ENCODE results near the gene CKAP2L. TPM values are rescaled to one million over a fixed set of nuclear protein-coding genes. Genes with fewer than 3 reads are reported as not detected.

The CKAP2L gene
- total and polyA plus RNA-seq, 10 of the 15 experiments (the other 5 are each of a cell fraction or from before 2014, with no cell fraction given), result 10.5 to 37.4 (median 20.2) TPM

DNA sequence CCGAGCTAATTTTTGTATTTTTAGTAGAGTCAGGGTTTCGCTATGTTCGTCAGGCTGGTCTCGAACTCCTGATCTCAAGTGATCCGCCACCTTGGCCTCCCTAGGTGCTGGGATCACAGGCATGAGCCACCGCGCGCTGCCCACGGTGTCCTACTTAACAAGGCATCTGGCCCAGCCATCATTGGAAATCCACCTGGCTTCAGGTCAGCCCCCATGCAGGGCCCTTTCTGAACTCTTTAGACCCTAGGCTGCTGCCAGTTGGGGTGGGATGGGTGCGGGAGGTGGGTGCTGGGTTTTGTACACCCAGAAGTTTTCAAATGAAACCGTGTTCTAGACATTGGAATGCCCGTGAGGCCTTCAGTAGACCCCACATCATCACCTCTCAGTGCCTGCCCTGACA lies 70.2 kb downstream of the CKAP2L start:
- RAD21 ChIA-PET (ENCODE audit: unreplicated experiment), result interaction anchor here (2.1 to 9.9 kb wide), 3 partner anchors 32 to 63 kb away, joined by 6 to 213 read pairs (median 140); no protein-coding TSS in a partner anchor
- DNase-seq (ENCODE audit: low read depth, low spot score) (no peak), FAIRE-seq (no peak), ATAC-seq (no peak)
- Histone ChIP-seq H2AFZ (ENCODE audit: control insufficient read depth, low read depth, low read length) (no peak overlapping the region), H3K9me3 (replicated peaks; ENCODE audit: control insufficient read depth, insufficient read depth, low read length) (no peaks in the 10 kb centered on the region), H4K20me1 (ENCODE audit: control insufficient read depth, insufficient read depth) (no peaks in the 10 kb centered on the region), H3K9ac (ENCODE audit: control insufficient read depth, insufficient read depth, low read length) (no peak overlapping the region), H3K79me2 (ENCODE audit: control insufficient read depth, insufficient read depth, low read length) (no peaks in the 10 kb centered on the region), H3K4me3 (no peak overlapping the region), H3K4me2 (ENCODE audit: control insufficient read depth, insufficient read depth) (no peak overlapping the region), H3K27ac (ENCODE audit: control insufficient read depth, insufficient read depth) (no peak overlapping the region), H3K4me1 (ENCODE audit: control insufficient read depth, insufficient read depth, low read length) (peaks cover 32% of the 10 kb centered on the region), H3K27me3 (replicated peaks in 1 of 2; ENCODE audit: control insufficient read depth in 2 of 2, insufficient read depth in 2 of 2, low read length in 1 of 2) (no peaks in the 10 kb centered on the region), H3K36me3 (ENCODE audit: control insufficient read depth in 2 of 2, insufficient read depth in 2 of 2, low read length in 1 of 2) (no peaks in the 10 kb centered on the region)
- no TSS peak for BruUV-seq (replicated peaks)
- SMC1A ChIA-PET (ENCODE audit: uncharacterized antibody, unreplicated experiment), result interaction anchor here (4.0 to 14.2 kb wide), 3 partner anchors 11 to 48 kb away, joined by 49 to 271 read pairs (median 84); partner anchors contain the start of gene SLC20A1
- TF ChIP-seq MYB (IDR thresholded peaks at IDR 0.05; ENCODE audit: borderline replicate concordance, low read depth, low read length) (no peak), SIX5 (IDR thresholded peaks at IDR 0.05; ENCODE audit: low read depth, low read length, severe bottlenecking) (no peak), KAT2A (conservative IDR thresholded peaks at IDR 0.05; ENCODE audit: control insufficient read depth, low read depth, low read length) (no peak), CHD1 (IDR thresholded peaks at IDR 0.05; ENCODE audit: low read depth, low read length) (no peak), NR2F1 (conservative IDR thresholded peaks at IDR 0.05) (no peak), WRNIP1 (IDR thresholded peaks at IDR 0.05; ENCODE audit: borderline replicate concordance, low read depth, low read length) (no peak), SUZ12 (IDR thresholded peaks at IDR 0.05; ENCODE audit: unreplicated experiment) (no peak), IRF4 (IDR thresholded peaks at IDR 0.05; ENCODE audit: low read depth, low read length) (no peak)
- TF ChIP-seq, protein P1, sequence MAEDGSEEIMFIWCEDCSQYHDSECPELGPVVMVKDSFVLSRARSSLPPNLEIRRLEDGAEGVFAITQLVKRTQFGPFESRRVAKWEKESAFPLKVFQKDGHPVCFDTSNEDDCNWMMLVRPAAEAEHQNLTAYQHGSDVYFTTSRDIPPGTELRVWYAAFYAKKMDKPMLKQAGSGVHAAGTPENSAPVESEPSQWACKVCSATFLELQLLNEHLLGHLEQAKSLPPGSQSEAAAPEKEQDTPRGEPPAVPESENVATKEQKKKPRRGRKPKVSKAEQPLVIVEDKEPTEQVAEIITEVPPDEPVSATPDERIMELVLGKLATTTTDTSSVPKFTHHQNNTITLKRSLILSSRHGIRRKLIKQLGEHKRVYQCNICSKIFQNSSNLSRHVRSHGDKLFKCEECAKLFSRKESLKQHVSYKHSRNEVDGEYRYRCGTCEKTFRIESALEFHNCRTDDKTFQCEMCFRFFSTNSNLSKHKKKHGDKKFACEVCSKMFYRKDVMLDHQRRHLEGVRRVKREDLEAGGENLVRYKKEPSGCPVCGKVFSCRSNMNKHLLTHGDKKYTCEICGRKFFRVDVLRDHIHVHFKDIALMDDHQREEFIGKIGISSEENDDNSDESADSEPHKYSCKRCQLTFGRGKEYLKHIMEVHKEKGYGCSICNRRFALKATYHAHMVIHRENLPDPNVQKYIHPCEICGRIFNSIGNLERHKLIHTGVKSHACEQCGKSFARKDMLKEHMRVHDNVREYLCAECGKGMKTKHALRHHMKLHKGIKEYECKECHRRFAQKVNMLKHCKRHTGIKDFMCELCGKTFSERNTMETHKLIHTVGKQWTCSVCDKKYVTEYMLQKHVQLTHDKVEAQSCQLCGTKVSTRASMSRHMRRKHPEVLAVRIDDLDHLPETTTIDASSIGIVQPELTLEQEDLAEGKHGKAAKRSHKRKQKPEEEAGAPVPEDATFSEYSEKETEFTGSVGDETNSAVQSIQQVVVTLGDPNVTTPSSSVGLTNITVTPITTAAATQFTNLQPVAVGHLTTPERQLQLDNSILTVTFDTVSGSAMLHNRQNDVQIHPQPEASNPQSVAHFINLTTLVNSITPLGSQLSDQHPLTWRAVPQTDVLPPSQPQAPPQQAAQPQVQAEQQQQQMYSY (CRISPR knock-in tag; IDR thresholded peaks at IDR 0.05), result no peak
- TF ChIP-seq, protein P2, sequence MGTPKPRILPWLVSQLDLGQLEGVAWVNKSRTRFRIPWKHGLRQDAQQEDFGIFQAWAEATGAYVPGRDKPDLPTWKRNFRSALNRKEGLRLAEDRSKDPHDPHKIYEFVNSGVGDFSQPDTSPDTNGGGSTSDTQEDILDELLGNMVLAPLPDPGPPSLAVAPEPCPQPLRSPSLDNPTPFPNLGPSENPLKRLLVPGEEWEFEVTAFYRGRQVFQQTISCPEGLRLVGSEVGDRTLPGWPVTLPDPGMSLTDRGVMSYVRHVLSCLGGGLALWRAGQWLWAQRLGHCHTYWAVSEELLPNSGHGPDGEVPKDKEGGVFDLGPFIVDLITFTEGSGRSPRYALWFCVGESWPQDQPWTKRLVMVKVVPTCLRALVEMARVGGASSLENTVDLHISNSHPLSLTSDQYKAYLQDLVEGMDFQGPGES (IDR thresholded peaks at IDR 0.05), result no peak
- in situ Hi-C loops (cut with MboI) (no loop called here), intact Hi-C loops (cut with micrococcal nuclease; ENCODE audit: unreplicated experiment) (no loop called here)
- 92% methylated on average over 12 of the region's 12 CpGs for WGBS (ENCODE audit: insufficient coverage, insufficient replicate concordance, low lambda C conversion rate, missing lambda C conversion rate)
- CTCF ChIA-PET, result interaction anchor here (4.0 to 11.9 kb wide), 4 partner anchors 12 to 93 kb away, joined by 24 to 313 read pairs (median 133); no protein-coding TSS in a partner anchor
- POLR2A ChIA-PET, result interaction anchor here (1.0 to 6.1 kb wide), 3 partner anchors 12 to 63 kb away, joined by 3 to 74 read pairs (median 56); no protein-coding TSS in a partner anchor
